ENCODE data around the gene ERMARD.

ERMARD gene

DNA sequence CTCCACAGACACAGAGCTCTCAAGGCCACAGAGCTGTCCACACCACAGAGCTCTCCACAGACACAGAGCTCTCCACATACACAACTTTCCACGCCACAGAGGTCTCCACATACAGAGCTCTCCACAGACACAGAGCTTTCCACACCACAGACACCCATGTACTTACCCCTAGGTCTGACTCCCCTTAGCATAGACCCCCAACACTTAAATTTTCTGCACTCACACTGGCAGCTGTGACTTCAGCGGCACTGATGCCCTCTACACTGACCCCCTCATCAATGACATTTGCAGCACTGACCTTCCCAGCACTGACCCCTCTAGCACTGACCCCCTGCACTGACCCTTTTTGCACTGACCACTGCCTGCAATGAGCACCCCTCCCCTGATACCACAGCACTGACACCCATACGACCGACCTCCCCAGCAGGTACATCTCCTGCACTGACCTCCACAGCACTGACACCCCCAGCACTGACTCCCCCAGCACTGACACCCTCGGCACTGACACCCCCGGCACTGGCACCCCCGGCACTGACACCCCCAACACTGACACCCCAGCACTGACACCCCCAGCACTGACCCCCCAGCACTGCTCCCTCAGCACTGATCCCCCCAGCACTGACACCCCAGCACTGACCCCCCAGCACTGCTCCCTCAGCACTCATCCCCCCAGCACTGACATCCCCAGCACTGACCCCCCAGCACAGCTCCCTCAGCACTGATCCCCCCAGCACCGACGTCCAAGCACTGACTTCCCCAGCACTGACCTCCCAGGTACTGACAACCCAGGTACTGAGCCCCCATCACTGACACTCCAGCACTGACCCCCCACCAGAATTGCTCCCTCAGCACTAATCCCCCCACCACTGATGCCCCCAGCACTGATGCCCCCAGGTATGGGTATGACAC lies 56.5 kb downstream of the ERMARD start:
- no peak for TF ChIP-seq ZNF274 (IDR thresholded peaks at IDR 0.05; ENCODE audit: low read depth, low read length)
- H3K4me3 ChIP-seq (ENCODE audit: low read length) = no peak overlapping the region

DNA sequence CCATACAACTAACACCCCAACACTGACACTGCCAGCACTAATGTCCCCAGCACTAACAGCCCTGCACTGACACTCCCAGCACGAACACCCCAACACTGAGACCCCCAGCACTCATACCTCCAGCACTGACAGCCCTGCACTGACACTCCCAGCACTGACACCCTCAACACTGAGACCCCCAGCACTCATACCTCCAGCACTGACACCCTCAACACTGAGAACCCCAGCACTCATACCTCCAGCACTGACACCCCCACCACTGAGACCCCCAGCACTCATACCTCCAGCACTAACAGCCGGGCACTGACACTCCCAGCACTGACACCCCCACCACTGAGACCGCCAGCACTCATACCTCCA lies 57.2 kb downstream of the ERMARD start:
- no peak for TF ChIP-seq ZNF274 (IDR thresholded peaks at IDR 0.05; ENCODE audit: low read depth, low read length)
- no peak overlapping the region for H3K4me3 ChIP-seq (ENCODE audit: low read length)

DNA sequence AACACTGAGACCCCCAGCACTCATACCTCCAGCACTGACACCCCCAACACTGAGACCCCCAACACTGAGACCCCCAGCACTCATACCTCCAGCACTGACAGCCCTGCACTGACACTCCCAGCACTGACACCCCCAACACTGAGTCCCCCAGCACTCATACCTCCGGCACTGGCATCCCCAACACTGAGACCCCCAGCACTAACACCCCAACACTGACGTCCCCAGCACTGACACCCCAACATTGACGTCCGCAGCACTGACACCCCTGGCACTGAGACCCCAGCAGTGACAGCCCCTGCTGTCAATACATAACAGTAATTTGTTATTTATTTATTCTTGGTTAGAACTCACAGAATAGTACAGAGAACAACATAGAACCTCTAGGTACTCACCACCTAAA lies 58.0 kb downstream of the ERMARD start:
- TF ChIP-seq ZNF274 (IDR thresholded peaks at IDR 0.05; ENCODE audit: low read depth, low read length) = no peak
- H3K4me3 ChIP-seq (ENCODE audit: low read length) = no peak overlapping the region

DNA sequence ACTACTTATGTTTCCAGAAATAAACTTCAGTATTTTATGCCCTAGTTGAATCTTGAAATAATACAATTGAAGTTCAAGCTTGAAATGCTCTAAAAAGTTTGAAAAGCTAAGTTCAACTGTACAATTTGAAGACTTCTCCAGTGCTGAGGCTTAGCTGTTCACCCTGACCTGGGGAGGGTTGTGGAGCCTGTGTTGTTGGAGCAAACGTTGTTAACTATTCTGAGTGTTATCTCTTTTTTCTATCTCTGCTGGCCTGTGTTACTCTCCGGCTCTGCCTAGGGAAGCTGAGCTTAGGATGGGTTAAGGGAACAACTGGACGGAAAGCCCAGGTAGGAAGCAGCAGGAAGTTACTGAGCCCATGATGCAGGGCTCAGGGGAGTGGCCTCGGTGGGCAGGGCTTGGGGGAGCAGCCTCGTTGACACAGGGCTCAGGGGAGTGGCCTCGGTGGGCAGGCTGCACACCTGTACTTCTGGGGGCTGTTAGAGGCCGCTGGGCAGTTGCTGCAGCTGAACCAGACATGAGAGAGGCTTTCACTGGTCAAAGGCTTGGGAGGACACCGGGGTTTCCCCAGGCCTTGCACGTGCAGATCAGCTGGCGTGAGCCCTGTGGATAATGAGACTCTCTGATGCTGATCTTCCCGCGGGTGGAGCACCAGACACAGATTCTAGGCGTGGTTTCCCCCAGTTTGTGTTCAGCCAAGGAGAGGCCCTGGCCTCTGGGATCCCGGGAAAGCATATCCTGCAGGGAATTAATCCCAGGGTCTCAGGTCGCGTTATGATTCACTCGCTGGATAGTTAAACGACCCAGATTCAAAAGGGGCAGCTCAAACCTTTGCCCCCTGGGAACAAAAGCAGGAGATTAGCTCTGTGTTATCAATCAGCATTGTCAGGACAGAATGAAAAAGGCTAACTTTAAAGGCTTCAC lies 58.9 kb downstream of the ERMARD start:
- H3K4me3 ChIP-seq (ENCODE audit: low read length) = no peak overlapping the region
- TF ChIP-seq ZNF274 (IDR thresholded peaks at IDR 0.05; ENCODE audit: low read depth, low read length) = no peak

DNA sequence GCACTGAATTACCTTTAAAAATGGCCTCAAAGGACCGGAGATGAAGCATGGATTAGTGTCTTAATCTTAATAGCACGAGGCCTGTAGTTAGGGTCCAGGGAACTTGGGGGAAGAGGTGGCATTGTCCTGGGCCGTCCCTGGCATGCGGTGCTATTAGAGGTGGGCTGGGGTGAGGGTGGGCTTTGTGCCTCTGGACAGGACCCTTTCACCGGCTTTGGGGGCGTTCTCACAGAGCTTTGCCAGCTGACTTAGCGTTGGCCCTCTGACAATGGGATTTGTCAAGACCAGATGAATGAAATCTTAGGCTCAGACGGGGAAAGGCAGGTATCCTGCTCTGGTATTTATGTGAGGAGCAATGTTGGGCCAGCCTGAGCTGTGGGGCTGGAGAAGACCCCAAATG lies 59.6 kb downstream of the ERMARD start:
- no peak for TF ChIP-seq ZNF274 (IDR thresholded peaks at IDR 0.05; ENCODE audit: low read depth, low read length)
- no peak overlapping the region for H3K4me3 ChIP-seq (ENCODE audit: low read length)

DNA sequence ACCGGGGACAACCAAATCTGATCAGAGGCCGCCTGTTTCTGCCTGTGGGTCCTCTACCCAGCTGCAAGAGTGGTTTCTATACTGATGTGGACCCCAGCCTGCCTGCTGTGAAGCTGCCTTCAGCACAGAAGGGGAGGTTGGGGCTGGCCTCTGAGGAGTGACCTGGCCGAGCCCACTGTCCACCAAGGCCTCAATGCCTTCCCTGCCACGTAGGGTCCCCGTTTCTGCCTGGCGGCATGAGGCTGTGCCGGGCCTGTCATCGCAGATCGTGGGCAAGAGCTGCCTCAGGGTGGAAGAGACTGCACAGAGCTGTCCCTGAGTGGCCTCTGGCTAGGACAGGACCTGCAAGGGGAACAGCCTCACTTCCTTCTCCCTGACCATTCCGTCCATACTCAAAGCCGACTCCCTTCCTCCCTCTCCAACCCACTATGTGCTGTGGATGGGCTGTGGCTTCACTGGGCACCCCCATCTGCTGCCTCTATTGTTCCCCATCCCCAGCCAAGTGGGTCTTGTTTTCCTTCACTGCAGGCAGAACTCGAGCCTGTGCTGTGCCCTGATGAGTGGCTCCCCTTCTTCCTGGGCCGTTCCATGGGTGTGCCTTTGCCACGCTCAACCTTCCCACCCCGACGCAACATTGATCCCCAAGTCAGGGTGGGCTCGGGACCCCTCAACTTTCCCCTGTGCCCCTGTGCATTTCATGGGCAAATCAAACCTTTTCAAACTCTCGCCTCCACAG lies 60.3 kb downstream of the ERMARD start:
- TF ChIP-seq ZNF274 (IDR thresholded peaks at IDR 0.05; ENCODE audit: low read depth, low read length) = no peak

DNA sequence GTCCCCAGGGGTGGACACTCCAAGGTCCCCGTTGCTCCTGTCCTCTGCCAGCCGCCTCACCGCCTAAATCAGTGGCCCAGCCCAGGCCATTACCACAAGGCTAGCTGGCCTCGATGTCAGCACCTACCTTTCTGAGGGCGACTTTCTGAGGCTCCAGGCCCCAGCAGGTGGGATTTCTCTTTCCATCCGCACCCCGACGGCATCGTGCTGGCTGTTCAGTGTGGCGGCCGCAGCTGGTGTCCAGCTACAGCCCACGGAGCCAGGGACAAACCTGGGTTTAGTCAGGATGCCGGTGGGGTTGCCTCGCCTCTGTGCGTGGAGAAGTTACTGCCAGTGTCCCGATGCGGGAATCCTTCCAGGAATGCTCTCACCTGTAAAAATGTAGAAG lies 60.8 kb downstream of the ERMARD start:
- no peak for TF ChIP-seq ZNF274 (IDR thresholded peaks at IDR 0.05; ENCODE audit: low read depth, low read length)
- no peak overlapping the region for H3K4me3 ChIP-seq (ENCODE audit: low read length)

More for the DNA sequence above, 60.3 kb downstream of the ERMARD start:
- no peak overlapping the region for H3K4me3 ChIP-seq (ENCODE audit: low read length)

DNA sequence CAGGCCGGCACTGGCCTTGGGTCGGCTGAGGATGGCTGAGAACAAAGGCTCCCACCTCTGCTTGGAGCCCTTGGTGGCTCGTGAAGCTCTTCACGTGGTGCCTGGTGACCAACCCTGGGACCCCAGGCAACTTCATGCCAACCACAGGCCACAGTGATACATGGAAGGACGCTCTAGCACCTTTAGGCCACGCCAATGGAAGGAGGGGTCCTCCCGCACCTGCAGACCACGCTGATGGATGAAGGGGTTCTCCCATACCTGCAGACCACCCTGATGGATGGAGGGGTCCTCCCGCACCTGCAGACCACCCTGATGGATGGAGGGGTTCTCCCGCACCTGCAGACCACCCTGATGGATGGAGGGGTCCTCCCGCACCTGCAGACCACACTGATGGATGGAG lies 62.5 kb downstream of the ERMARD start:
- no peak overlapping the region for H3K4me3 ChIP-seq (ENCODE audit: low read length)
- TF ChIP-seq ZNF274 (IDR thresholded peaks at IDR 0.05; ENCODE audit: low read depth, low read length) = no peak

DNA sequence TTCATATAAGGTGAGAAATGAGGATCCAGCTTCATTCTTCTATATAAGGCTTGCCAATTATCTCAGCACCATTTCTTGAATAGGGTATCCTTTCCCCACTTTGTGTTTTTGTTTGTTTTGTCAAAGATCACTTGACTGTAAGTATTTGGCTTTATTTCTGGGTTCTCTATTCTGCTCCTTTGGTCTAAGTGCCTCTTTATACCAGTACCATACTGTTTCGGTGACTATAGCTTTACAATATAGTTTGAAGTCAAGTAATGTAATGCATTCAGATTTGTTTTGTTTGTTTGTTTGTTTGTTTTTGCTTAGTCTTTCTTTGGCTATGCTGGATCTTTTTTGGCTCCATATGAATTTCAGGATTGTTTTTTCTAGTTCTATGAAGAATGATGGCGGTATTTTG lies 64.6 kb downstream of the ERMARD start:
- TF ChIP-seq ZNF274 (IDR thresholded peaks at IDR 0.05; ENCODE audit: low read depth, low read length) = no peak
- no peak overlapping the region for H3K4me3 ChIP-seq (ENCODE audit: low read length)

DNA sequence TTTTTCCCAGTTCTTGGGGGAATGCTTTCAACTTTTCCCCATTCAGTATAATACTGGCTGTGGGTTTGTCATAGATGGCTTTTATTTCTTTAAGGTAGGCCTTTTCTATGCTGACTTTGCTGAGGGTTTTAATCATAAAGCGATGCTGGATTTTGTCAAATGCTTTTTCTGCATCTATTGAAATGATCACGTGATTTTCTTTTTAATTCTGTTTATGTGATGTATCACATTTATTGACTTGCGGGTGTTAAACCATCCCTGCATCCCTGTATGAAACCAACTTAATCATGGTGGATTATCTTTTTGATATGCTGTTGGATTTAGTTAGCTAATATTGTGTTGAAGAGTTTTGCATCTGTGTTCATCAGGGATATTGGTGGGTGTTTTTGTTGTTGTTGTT lies 65.6 kb downstream of the ERMARD start:
- no peak overlapping the region for H3K4me3 ChIP-seq (ENCODE audit: low read length)
- no peak for TF ChIP-seq ZNF274 (IDR thresholded peaks at IDR 0.05; ENCODE audit: low read depth, low read length)

DNA sequence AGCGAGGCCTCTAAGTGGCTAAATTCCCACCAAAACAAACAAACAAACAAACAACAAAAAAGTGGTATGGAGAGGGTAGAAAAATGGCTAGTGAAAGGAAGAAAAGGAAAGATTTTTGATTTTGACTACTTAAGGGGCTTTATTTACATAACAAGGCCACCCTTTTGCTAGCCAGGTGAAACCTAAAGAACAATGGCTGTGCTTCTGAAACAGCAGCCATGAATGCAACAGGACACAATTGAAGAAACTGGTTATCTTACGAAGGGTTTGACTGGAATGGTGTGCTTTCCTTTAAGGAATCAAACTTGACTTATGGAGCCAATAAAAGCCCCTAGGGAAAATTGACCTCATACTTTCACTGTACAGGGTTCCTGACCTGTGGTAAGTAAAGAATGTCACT lies 68.9 kb downstream of the ERMARD start:
- TF ChIP-seq ZNF274 (IDR thresholded peaks at IDR 0.05; ENCODE audit: low read depth, low read length) = no peak
- H3K4me3 ChIP-seq (ENCODE audit: low read length) = no peak overlapping the region

DNA sequence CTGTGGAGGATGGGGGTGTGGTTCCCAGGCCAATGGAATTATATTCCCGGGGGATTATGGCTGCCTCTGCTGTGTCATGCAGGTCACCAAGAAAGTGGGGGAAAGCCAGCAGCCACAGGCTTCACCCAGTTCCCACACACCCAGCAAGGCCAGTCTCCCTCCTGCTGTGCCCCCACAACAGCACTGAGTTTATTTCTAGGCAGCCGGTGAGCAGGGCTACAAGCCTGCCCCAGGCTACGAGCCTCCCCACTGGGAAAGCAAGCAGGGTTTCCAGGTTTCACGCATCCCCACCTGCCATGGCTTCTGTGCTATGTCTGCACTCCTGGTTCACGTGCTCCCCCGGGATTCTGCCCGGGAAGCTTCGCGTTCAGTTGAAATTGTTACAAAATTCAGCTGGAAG lies 72.6 kb downstream of the ERMARD start:
- no peak for TF ChIP-seq ZNF274 (IDR thresholded peaks at IDR 0.05; ENCODE audit: low read depth, low read length)
- no peak overlapping the region for H3K4me3 ChIP-seq (ENCODE audit: low read length)

DNA sequence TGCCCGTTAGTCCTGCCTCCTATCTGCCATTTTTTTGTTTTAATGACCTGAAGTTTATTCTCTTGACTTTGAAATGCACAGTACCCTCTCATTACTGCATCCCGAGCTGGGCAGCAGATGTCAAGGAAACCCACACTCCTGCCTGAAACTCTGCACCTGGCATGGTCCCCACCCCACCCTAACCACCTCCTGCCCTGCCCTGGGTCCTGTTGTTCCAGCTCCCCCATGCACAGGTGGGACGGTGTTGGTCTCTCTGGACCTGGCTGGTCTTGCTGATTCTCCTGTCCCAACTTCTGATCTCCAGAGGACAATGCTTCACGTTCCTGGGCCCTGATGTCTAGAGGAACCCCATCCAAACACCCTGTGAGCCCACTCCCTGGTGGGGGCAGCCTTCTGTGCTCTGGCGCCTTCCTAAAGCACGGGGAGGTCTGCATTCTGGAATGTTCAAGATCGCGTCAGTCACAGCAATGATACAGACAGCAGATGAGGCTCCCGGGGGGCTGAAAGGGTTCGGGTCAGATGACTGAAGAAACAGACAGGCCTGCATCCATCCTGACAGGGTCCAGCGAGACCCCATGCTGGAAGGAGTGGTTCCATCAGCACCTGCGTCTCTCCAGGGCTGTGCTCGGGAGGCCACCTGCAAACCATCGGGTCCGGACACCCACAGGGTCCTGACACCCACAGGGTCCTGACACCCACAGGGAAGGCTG lies 73.6 kb downstream of the ERMARD start:
- no peak overlapping the region for H3K4me3 ChIP-seq (ENCODE audit: low read length)
- TF ChIP-seq ZNF274 (IDR thresholded peaks at IDR 0.05; ENCODE audit: low read depth, low read length) = no peak

Measured in GM08714 (cell line).